ENCODE results near the gene CEP85. TPM values are rescaled to one million over a fixed set of nuclear protein-coding genes. Genes with fewer than 3 reads are reported as not detected.

The CEP85 gene, protein sequence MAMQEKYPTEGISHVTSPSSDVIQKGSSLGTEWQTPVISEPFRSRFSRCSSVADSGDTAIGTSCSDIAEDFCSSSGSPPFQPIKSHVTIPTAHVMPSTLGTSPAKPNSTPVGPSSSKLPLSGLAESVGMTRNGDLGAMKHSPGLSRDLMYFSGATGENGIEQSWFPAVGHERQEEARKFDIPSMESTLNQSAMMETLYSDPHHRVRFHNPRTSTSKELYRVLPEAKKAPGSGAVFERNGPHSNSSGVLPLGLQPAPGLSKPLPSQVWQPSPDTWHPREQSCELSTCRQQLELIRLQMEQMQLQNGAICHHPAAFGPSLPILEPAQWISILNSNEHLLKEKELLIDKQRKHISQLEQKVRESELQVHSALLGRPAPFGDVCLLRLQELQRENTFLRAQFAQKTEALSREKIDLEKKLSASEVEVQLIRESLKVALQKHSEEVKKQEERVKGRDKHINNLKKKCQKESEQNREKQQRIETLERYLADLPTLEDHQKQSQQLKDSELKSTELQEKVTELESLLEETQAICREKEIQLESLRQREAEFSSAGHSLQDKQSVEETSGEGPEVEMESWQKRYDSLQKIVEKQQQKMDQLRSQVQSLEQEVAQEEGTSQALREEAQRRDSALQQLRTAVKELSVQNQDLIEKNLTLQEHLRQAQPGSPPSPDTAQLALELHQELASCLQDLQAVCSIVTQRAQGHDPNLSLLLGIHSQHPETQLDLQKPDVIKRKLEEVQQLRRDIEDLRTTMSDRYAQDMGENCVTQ
- 51.8 TPM for total RNA-seq (2021; ENCODE audit: unreplicated experiment)
- polyA plus RNA-seq (2012; ENCODE audit: insufficient read length), result 25.8 TPM
- Bru-seq, nascent RNA, result percentile 87 among the genes with signal in this experiment
- percentile 89 among the genes with signal in this experiment for BruChase-seq, experiment 1, labeled RNA remaining after a 2-hour chase
- BruChase-seq, experiment 2, labeled RNA remaining after a 6-hour chase, result percentile 83 among the genes with signal in this experiment
- long read RNA-seq, transcript CEP85-201 (14 exons, 3,935 nt), result minor isoform, 25 of 161 reads
- long read RNA-seq, transcript CEP85-202 (14 exons, 3,922 nt), result major isoform, 69 of 161 reads
- long read RNA-seq, partial matches to known transcripts, result 41 of 161 reads
- long read RNA-seq, other reads (novel, unspliced or antisense), result 26 of 161 reads

DNA sequence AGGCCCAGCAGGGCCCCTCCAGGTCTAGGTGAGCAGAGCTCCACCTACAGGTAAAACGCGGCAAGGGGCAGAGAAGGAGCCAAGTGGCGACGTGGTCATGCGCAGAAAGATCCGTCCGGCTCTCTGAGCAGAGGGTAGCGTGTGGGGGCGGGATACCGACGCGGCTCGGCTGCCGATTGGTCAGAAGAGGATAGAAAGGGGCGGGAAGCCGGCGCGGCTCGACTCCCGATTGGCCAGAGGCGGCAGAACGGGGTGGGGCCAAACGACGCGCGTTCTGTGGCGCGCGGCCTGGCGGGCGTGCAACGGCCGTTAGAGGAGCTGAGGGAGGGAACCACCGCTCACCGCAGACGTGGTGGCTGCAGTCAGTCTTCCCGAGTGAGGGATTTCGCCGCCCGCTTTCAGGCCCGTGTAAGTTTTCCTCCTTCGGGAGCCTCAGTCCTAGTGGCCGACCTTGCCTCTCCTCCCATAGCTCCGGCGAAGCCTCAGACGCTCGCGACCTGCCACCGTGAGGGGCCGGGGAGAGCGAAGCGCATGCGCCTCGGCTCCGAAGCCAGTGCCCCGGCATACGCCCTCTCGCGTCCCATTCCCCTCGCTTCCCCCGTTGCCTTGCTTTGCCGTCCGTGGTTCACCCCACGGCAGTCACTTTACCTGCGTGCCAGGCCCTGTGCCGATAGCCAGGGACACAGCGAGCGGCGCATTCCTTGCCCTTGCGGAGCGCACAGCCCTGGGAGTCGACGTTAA lies at the start of gene CEP85:
TSS of gene CEP85 (plus strand) at position 298 of the 741 bp plus-strand sequence. CDS start 5,584 bp downstream, outside the sequence.
- intact Hi-C loops (cut with micrococcal nuclease; ENCODE audit: unreplicated experiment), result no loop called here
- TF ChIP-seq, protein P1, sequence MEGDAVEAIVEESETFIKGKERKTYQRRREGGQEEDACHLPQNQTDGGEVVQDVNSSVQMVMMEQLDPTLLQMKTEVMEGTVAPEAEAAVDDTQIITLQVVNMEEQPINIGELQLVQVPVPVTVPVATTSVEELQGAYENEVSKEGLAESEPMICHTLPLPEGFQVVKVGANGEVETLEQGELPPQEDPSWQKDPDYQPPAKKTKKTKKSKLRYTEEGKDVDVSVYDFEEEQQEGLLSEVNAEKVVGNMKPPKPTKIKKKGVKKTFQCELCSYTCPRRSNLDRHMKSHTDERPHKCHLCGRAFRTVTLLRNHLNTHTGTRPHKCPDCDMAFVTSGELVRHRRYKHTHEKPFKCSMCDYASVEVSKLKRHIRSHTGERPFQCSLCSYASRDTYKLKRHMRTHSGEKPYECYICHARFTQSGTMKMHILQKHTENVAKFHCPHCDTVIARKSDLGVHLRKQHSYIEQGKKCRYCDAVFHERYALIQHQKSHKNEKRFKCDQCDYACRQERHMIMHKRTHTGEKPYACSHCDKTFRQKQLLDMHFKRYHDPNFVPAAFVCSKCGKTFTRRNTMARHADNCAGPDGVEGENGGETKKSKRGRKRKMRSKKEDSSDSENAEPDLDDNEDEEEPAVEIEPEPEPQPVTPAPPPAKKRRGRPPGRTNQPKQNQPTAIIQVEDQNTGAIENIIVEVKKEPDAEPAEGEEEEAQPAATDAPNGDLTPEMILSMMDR (IDR thresholded peaks at IDR 0.05), result peak; percentile 95
- TF ChIP-seq POLR2AphosphoS5 (IDR thresholded peaks at IDR 0.05; ENCODE audit: low read depth, low read length) (peak; percentile 99), REST (IDR thresholded peaks at IDR 0.05; ENCODE audit: insufficient read depth in 1 of 2, low read depth in 2 of 2, low read length in 1 of 2) (no peak), SIN3A (IDR thresholded peaks at IDR 0.05; ENCODE audit: borderline replicate concordance, insufficient read depth, low read depth, low read length) (peak; percentile 83; the same call in 1 of the 2 replicates), TCF7L2 (IDR thresholded peaks at IDR 0.05; ENCODE audit: low read depth, low read length) (no peak)
- BruUV-seq (replicated peaks), result TSS peak; percentile 78
- peaks cover 28% of the 10 kb centered on the region for H3K4me1 ChIP-seq (ENCODE audit: control insufficient read depth, insufficient read depth, low read length)
- ChIA-PET CTCF (interaction anchor here (0.6 to 2.2 kb wide), 11 partner anchors 14 to 198 kb away, joined by 3 to 10 read pairs (median 5); partner anchors contain the start of genes CATSPER4, CNKSR1 and ZNF593), POLR2A (interaction anchor here (0.6 to 0.7 kb wide), 2 partner anchors 211 to 214 kb away, joined by 3 read pairs; no protein-coding TSS in a partner anchor)
- H3K9me3 ChIP-seq (ENCODE audit: control insufficient read depth, insufficient read depth, low read depth, low read length), result no peaks in the 10 kb centered on the region
- peak; percentile 99 for ATAC-seq
- peak; percentile 96 for DNase-seq (ENCODE audit: low read depth, low spot score)
- H3K36me3 ChIP-seq (ENCODE audit: control insufficient read depth, insufficient read depth, low read length), result peaks cover 2% of the 10 kb centered on the region; the same call in 1 of the 2 replicates
- H3K4me3 ChIP-seq (ENCODE audit: low read depth in 2 of 2, low read length in 2 of 2), result peak within 1 kb of the TSS; percentile 95
- in situ Hi-C loops (cut with HindIII; ENCODE audit: low pct_unique_long_range_greater_than_20kb, low sequenced_read_pairs), result no loop called here
- peak within 1 kb of the TSS; percentile 98 for H3K27ac ChIP-seq (ENCODE audit: low read length)
- no peaks in the 10 kb centered on the region for H3K27me3 ChIP-seq (ENCODE audit: control insufficient read depth, insufficient read depth, low read length)

DNA sequence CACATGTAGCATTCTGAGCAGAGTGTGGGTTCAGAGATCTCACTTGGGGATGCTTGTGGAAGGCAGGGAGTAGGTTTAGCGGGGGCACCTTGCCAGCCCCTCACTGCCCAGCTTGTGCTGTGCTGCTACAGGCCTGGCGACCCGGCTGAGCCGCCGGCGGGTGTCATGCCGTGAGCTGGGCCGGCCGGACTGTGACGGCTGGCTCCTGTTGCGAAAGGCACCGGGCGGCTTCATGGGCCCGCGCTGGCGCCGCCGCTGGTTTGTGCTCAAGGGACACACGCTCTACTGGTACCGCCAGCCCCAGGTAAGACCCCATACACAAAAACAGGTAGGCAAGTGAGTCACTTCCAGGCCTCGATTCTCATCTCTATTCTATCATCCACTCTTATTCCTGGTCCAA lies 49.1 kb upstream of the CEP85 start:
- intact Hi-C loops (cut with micrococcal nuclease; ENCODE audit: unreplicated experiment), result no loop called here
- TF ChIP-seq SIN3A (IDR thresholded peaks at IDR 0.05; ENCODE audit: borderline replicate concordance, insufficient read depth, low read depth, low read length) (no peak), REST (IDR thresholded peaks at IDR 0.05; ENCODE audit: insufficient read depth in 1 of 2, low read depth in 2 of 2, low read length in 1 of 2) (no peak), TCF7L2 (IDR thresholded peaks at IDR 0.05; ENCODE audit: low read depth, low read length) (no peak), POLR2AphosphoS5 (IDR thresholded peaks at IDR 0.05; ENCODE audit: low read depth, low read length) (no peak)
- TF ChIP-seq, protein P1 (IDR thresholded peaks at IDR 0.05), result no peak
- no TSS peak for BruUV-seq (replicated peaks)
- ATAC-seq (no peak), DNase-seq (ENCODE audit: low read depth, low spot score) (no peak)
- no peaks in the 10 kb centered on the region for H3K4me1 ChIP-seq (ENCODE audit: control insufficient read depth, insufficient read depth, low read length)
- H3K9me3 ChIP-seq (ENCODE audit: control insufficient read depth, insufficient read depth, low read depth, low read length), result no peaks in the 10 kb centered on the region
- no peak overlapping the region for H3K4me3 ChIP-seq (ENCODE audit: low read depth in 2 of 2, low read length in 2 of 2)
- CTCF ChIA-PET, result no interaction called here
- H3K27ac ChIP-seq (ENCODE audit: low read length), result no peak overlapping the region
- POLR2A ChIA-PET, result no interaction called here
- no peaks in the 10 kb centered on the region for H3K27me3 ChIP-seq (ENCODE audit: control insufficient read depth, insufficient read depth, low read length)
- no peaks in the 10 kb centered on the region for H3K36me3 ChIP-seq (ENCODE audit: control insufficient read depth, insufficient read depth, low read length)
- in situ Hi-C loops (cut with HindIII; ENCODE audit: low pct_unique_long_range_greater_than_20kb, low sequenced_read_pairs), result no loop called here

All from Panc1 (cell line).